BE2C (cell line): ENCODE data around the gene CXorf65.

ENCODE experiments used
- DNase-seq: peaks from one replicate; pipeline ENCODE4 v3.0.0-alpha.2; 2020
- H3K27me3 ChIP-seq: fragments of 250-450 bp; sonication (Bioruptor Pico); 2 replicates; pipeline ENCODE4 v1.5.1; 2020; ENCODE audit warnings: mild to moderate bottlenecking
- H3K36me3 ChIP-seq: fragments of 250-450 bp; sonication (Bioruptor Pico); 2 replicates; pipeline ENCODE4 v1.5.1; 2020; ENCODE audit warnings: mild to moderate bottlenecking
- H3K4me1 ChIP-seq: fragments of 250-450 bp; sonication (Bioruptor Pico); 2 replicates; pipeline ENCODE4 v1.5.1; 2020
- H3K4me3 ChIP-seq: 2 replicates; pipeline ENCODE4 v1.5.1; 2011; ENCODE audit warnings: low read depth, low read length
- H3K9me3 ChIP-seq: fragments of 250-450 bp; sonication (Bioruptor Pico); 2 replicates; pipeline ENCODE4 v1.5.1; 2020
- TF ChIP-seq, protein P1 (sequence below): IDR thresholded peaks from 2 replicates; pipeline ENCODE4 v1.5.1; 2012; ENCODE audit warnings: mild to moderate bottlenecking, low read depth, low read length

CXorf65 gene

GRCh38 chrX:71098302-71098701, 8.2 kb downstream of the CXorf65 start:
- TF ChIP-seq, protein P1, sequence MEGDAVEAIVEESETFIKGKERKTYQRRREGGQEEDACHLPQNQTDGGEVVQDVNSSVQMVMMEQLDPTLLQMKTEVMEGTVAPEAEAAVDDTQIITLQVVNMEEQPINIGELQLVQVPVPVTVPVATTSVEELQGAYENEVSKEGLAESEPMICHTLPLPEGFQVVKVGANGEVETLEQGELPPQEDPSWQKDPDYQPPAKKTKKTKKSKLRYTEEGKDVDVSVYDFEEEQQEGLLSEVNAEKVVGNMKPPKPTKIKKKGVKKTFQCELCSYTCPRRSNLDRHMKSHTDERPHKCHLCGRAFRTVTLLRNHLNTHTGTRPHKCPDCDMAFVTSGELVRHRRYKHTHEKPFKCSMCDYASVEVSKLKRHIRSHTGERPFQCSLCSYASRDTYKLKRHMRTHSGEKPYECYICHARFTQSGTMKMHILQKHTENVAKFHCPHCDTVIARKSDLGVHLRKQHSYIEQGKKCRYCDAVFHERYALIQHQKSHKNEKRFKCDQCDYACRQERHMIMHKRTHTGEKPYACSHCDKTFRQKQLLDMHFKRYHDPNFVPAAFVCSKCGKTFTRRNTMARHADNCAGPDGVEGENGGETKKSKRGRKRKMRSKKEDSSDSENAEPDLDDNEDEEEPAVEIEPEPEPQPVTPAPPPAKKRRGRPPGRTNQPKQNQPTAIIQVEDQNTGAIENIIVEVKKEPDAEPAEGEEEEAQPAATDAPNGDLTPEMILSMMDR: peak; percentile 64
- H3K36me3 ChIP-seq: no peaks in the 10 kb centered on the region
- no peaks in the 10 kb centered on the region for H3K9me3 ChIP-seq
- no peaks in the 10 kb centered on the region for H3K27me3 ChIP-seq
- H3K4me3 ChIP-seq: no peak overlapping the region
- peaks cover 11% of the 10 kb centered on the region for H3K4me1 ChIP-seq
- peak; percentile 61 for DNase-seq

GRCh38 chrX:71096760-71097032, 9.8 kb downstream of the CXorf65 start:
- Histone ChIP-seq H3K27me3 (no peaks in the 10 kb centered on the region), H3K36me3 (no peaks in the 10 kb centered on the region), H3K9me3 (no peaks in the 10 kb centered on the region), H3K4me1 (no peaks in the 10 kb centered on the region; the same call in 1 of the 2 replicates), H3K4me3 (peak overlapping the region; percentile 74)
- TF ChIP-seq, protein P1: no peak
- no peak for DNase-seq

DNA sequence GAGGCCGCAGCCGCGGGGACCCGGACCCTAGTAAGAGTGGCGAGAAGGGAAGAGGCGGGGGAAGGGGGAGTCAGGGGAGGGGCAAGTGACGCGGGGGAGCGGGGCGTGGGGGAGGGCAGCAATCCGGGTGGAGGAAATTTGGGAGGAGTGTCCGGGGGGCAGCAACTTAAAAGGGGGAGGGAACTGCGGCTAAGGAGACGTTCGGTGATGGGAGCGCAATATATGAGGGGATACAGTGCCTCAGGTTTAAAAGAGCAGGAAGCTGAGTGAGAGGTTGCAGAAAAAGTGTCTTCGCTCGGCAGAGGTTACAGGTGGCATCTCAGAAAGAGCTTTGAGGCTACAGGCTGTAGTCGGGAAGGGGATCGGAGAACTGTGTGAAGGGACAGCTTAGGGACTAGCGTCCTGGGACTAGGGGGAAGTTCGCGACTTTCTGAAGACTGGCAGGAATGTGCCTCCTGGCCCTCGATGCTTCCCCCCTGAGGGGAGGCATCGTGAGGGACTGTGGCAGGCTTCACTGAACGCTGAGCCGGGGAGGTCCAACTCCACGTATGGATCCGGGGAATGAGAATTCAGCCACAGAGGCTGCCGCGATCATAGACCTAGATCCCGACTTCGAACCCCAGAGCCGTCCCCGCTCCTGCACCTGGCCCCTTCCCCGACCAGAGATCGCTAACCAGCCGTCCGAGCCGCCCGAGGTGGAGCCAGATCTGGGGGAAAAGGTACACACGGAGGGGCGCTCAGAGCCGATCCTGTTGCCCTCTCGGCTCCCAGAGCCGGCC, 10.4 kb downstream of the CXorf65 start:
- Histone ChIP-seq H3K4me1 (no peaks in the 10 kb centered on the region), H3K36me3 (no peaks in the 10 kb centered on the region), H3K27me3 (no peaks in the 10 kb centered on the region), H3K9me3 (no peaks in the 10 kb centered on the region), H3K4me3 (peak overlapping the region; percentile 74)
- TF ChIP-seq, protein P1: no peak
- DNase-seq: no peak

DNA sequence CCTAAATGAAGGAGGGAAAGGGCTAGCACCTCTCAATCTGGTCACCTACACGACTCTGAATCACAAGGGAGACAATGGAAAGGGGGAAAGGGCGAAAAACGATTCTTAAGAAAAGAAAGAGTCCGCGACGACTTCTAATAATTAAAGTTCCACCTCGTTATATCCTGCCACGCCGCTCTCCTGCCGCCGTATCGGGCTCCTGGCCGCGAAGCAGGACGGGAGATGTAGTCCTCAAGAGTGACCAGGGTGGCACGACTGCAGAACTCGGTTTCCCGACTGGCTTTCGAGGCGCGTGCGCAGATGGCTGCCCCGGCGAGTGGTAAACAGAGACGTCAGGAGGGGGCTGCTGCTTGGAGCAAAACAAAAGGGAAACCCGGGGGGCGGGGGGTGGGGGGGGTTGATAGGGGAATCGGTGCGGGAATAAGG, 11.0 kb downstream of the CXorf65 start, which contains the start of gene FOXO4:
FOXO4 (plus strand) TSS at position 297 of the 426 bp plus-strand sequence. CDS start 678 bp downstream, outside the sequence.
- H3K4me3 ChIP-seq: peak within 1 kb of the TSS; percentile 74
- no peaks in the 10 kb centered on the region for H3K27me3 ChIP-seq
- no peaks in the 10 kb centered on the region for H3K4me1 ChIP-seq
- TF ChIP-seq, protein P1: no peak
- peak; percentile 87 for DNase-seq
- no peaks in the 10 kb centered on the region for H3K9me3 ChIP-seq
- no peaks in the 10 kb centered on the region for H3K36me3 ChIP-seq

DNA sequence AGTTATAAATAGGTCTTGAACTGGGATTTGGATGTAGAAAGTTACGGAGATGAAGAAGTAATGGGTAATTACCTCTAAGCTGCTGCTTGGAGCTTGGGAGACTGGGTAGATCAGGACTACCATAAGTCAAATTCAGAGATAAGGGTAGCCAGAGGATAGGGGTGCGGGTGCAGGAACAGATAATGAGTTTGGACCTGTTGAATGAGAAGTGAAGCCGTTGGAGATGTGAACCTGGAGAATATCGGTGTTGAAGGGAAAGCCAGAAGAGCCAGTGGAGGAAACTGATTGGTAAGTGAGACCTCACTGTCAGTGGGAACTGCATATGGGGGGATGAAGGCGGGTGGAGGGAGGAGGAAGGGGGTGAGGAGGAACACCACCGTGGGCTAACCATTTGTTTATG, 11.5 kb downstream of the CXorf65 start:
- TF ChIP-seq, protein P1: no peak
- Histone ChIP-seq H3K4me3 (peak overlapping the region; percentile 74), H3K36me3 (no peaks in the 10 kb centered on the region), H3K9me3 (no peaks in the 10 kb centered on the region), H3K4me1 (no peaks in the 10 kb centered on the region), H3K27me3 (no peaks in the 10 kb centered on the region)
- DNase-seq: no peak

DNA sequence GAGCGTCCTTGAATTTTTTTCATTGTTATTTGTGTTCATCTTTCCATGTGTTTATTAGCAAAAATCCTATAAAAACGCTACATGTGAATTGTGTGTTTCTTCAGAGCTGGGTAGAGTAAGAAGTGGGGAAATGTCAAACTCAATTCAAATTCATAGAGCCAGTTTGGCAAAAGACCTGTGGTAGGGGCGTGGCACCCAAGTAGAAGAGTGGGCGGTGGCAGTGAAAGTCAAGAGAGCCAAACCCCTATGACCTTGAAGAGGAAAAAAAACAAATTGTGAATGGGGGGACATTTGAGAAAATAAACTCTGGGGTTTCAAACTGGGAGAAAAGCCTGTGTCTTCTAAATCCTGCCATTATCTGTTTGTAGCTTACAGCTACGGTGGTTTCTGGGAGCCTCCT, 15.3 kb downstream of the CXorf65 start:
- no peak for DNase-seq
- Histone ChIP-seq H3K9me3 (no peaks in the 10 kb centered on the region), H3K36me3 (no peaks in the 10 kb centered on the region), H3K4me3 (no peak overlapping the region), H3K4me1 (no peaks in the 10 kb centered on the region), H3K27me3 (no peaks in the 10 kb centered on the region)
- TF ChIP-seq, protein P1: no peak
